NCI-H187 (cell line): ENCODE data around the gene MPPED2.

Experiments used
- DNase-seq, 2 experiments: peaks; one replicate each; lab custom pipeline; 2025; lab: John Stamatoyannopoulos, UW

The MPPED2 gene, protein sequence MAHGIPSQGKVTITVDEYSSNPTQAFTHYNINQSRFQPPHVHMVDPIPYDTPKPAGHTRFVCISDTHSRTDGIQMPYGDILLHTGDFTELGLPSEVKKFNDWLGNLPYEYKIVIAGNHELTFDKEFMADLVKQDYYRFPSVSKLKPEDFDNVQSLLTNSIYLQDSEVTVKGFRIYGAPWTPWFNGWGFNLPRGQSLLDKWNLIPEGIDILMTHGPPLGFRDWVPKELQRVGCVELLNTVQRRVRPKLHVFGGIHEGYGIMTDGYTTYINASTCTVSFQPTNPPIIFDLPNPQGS

DNA sequence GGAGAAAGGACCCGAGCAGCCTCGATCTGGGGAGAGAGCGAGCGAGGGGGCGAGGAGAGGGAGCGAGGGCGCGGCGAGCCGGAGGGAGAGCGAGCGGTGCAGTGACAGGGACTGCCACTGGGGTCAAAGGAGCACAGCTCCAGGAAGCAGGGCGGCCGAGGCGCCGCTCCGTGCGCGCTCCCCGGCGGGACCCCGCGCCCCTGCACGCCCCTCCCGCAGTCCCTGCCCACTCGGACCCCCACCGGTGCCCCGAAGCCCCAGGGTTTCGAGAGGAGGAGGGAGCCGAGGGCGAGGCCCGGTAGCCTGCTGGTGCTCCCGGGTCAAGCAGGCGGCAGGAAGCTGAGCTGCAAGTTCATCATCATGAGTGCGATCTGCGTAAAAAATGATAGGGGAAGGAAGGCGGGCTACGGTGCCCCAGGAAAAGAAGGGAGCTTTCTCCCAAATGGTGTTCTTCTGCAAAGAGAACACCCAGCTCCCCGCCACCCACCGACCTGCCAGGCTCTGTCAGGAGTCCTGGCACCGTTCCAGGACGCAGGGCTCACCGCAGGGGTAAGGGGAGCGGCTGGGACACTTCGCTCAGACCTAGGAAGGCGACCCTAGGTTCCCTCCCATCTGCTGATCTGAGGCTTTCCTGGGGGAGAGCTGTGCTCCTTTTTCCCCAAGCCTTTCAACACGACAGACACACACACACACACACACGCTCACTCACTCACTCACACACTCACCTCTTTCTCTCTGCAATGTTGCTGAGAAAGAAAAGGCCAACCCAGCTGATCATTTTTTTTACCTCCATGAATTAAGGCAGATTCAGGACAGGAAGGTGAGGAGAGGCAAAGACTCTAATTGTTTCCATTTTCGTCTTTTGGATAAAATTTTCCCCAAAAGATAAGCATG, at the start of gene MPPED2:
Gene MPPED2 (minus strand): TSS at position 103 of the 894 bp plus-strand sequence. CDS start 5,980 bp downstream, outside the sequence.
- peak; percentile 52 to 54 for DNase-seq

DNA sequence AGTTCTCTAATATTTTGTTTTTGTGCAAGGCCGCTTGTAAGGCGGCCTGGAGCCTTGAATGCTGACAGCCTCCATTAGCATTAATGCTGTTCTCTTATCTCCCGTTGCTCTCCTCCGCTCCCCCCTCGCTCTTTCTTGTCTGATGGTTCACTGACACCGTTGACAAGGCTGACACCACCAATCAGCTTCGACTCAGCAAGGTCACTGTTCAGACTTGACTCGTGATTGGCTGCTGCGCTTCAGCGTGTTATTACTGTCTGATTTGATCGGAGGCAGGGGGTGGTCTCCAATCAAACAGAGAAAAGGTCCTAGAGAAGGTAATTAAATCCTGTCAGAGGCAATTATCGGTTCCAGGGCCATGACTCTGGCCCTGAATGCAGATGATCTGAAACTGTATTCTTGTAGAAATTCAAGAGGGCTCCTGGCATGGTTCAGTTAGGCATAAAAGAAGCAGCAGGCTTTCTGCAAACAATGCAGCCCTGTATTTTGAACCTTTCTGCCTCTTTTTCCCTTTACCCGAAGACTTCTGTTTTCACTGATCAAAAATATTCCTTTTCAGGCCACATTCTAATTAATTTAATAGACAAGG, 49.3 kb upstream of the MPPED2 start:
- DNase-seq, result peak; percentile 47 to 72

DNA sequence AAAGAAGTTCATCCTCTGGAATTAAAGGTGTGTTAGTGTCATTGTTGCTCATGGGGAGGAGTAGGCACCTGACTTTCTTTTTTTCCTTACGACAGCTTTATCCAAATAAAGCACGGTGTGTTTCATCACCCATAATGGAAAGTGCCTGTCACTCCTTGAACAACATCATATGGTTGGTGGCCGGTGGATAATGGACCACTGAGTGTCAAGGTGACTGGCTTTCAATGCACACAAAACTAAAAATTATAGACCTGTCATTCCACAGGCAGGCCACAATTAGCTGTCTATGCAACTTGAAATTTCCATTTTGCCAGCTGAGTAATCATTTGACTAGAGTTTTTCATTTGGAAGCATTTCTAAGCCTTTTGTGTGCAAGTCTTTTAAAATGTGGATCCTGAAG, 45.0 kb upstream of the MPPED2 start:
- peak; percentile 63 to 76 for DNase-seq

DNA sequence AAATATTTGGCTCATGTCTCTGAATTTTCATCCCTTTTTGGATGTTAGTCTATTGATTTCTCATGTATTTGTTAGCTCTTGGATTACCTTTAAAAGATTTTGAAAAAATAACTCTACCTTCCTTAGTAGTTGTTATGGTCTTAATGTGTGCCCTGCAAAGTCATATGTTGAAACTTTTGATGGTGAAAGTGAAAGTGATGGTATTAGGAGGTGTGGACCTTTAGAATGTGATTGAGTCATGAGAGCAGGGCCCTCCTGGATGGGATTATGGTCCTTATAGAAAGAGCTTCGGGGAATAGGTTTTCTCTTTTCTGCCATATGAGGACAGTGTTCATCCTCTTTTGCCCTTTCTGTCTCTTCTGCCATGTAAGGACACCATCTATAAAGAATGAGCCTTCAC, 33.6 kb upstream of the MPPED2 start:
- no peak for DNase-seq

DNA sequence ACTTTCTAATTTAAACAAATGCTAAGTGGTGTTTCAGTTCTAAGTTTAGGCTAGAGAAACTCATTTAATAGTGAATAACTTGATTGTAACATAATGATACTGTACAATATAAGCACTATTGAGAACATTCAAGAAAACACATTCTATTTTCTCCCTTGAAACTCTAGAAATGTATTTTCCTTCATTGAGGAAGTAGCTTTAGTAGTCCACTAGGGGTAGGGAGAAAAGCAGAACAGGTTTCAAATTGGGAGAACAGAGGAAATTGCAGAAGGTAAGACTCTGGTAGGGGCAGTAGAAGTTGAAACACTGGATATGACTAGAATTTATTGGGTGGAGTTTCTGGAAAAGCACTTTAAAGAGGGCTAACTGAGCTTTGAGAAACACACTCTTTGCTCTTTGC, 31.6 kb upstream of the MPPED2 start:
- no peak for DNase-seq

DNA sequence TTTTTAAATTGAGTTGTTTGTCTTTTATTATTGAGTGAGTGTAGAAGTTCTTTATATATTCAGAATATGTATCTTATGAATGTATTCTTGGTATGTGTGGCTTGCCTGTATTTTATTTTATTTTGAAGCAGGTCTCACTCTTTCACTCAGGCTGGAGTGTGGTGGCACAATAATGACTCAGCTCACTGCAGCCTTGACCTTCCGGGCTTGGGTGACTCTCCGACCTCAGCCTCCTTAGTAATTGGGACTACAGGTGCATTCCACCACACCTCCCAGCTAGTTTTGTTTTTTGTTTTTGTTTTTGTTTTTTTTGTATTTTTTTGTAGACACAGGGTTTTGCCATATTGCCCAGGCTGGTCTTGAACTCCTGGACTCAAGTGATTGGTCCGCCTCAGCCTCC, 24.5 kb upstream of the MPPED2 start:
- no peak for DNase-seq

DNA sequence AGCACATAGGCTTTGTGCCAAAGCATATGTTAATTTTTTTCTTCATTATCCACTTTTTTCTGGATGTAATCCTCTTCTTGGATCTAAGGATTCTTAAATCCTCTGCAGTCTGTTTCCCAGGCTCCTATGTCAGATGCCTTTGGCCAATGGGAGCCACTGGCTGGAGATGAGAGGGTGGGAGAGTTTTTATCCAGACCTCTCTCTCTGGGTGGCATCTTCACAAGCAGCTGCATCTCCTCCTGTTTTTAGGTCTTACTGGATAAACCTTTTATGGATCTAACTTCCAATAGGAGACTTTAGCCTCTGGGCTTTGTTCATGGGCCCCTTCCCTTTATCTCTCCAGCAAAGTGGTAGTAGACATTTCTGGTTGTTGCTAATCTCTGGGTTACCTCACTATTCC, 22.4 kb upstream of the MPPED2 start:
- DNase-seq, result no peak

DNA sequence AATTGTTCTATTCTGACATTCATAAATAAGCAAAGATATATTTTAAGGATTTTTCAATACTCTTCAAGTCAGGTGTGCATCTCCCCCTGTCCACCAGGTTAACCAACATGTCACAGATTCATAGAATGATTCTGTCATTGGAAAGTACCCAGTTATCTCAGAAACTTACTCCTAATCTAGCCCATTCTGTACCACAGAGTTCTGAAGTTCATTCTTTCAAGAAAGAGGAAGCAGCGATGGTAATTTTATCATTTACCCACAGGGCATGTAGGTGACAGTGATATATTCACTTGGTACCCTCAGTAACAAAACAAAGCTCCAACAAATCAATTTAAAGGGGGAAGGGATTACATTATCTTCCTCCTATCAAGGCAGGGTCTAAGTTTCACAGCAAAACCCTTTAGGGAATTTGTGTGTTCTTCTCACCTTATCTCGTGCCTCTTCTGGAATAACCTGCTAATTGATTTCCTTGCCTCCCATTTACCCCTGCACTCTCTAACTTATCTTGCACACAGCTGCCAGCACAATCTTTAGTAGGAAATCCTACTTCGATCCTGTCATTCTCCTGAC, 19.0 kb upstream of the MPPED2 start:
- DNase-seq, result no peak

DNA sequence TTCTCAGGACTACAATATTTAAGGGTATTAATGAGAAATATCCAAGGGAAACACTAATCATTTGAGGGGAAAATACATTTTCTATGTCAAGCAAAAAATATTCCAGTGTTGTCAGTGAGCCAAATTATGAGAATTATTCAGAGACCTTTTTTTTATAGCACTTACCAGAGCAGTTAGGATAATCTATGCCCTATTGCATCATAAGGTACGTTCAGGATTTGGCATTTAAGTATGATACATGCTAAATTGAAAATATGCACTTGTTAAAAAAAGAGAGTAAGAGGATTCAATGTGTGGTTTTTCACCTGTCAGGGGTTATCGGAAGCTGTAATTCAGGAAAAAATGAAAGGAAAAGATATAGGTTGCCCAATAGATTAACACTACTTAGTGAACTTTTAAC, 17.2 kb upstream of the MPPED2 start:
- no peak for DNase-seq

DNA sequence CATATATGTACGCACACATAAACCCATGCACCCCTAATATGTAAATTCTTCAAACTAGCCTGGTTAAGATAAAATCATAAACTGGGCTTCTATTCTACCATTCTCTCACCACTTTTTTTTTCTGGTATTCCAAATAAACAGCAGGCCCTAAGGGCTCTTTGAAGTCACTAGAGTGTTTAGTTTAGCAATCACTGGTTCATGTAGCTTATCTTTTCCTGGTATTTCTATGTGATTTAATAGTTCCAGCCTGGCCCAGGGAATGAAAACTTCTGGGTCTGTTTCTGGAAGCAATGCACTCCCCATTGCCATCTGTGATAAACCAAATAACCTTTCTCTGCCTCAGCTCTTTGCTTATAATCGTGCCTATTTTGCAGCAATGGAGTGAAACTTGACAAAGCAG, 10.7 kb upstream of the MPPED2 start:
- DNase-seq, result no peak

DNA sequence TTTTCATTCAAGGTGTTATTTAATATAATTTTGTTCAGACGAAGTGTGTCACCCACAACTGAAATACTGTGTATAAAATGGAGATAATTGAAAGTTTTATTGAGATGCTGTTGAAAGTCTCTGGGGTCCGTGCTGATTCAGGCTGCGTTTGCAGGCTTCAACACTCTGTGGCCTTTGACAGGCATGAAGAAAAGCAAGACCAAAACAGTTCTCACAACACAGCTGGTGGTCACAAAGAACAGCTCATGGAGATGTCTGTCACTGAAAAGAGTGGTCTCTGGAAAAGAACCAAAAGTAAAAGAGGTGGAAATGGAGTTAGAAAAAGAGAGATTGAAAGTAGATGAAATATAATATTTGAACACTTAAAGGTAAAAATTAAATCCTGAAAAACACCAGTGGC, 9.8 kb upstream of the MPPED2 start:
- DNase-seq, result no peak

DNA sequence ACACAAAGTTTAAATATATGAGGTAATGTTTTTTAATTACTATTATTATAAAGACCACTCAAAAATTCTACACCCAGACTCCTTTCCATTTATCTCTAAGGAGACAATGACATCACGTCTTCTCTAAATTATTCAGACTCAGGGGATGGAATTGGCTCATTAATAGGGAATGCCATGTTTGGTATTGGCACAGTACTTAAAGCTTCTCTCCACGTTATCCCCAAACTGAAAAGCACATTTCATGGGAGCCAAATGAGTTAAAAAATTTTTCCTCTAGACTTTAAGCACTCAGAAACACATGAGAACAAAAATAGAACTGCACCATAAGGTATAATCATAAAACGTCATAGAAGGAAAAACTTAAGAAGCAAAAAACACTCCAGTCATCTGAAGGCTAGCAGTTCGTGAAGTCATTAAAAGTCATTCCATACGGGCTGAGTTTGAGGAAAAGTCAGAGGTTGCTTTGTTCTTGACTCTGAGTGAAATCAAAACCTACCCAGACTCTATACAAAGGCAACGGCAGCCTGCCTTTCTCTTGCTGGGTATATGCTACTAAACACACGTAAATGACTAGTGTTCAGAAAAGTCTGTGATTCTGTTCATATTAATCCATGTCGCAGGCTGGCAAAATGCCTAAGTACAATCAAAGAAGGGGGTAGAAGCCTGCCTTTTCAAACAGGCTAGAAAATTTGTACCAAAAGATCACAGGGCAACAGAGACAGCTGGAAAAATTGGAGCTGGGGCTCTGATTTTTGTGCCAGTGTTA, 8.7 kb upstream of the MPPED2 start:
- DNase-seq, result no peak

DNA sequence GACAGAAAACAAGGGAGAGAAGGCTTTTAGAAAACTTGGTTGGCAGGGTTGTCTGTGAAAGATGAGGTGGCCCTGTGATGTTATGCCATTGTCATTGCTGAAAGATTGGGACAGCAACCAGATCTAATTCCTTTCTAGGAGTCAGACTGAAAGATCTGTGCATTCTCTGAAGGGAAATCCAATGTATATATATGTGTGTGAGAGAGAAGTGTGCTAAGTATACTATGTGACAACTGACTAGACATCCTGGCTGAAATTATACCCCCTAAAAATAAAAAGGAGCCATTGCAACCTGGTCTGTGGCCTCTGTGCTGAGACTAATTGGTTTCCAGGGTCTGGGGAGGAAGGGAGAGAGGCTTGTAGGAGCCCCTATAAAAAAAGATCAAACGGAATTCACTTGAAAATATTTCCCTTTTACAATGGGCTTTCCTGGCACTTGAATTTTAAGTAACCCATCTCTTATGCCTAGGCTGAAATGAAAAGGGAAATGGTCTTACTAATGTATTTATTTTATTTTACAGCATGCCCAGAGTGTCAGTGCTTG, 1.2 kb upstream of the MPPED2 start:
- no peak for DNase-seq

DNA sequence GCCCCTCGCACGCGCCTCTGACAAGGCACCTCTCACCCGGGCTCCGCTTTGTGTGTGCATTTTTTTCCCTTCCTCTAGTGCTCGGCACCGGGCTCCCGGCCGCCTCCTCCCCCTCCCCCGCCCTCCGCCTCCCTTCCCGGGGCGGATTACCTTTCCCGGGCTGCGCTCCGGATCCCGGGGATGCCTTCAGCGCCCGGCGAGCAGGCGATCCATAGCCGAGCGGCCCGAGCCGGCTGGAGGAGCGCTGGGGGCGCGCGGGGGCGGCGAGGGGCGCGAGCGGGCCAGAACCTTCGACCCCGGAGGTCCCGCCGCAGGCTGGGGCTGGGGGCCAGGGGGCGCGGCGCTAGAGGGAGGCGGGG, 282 bp downstream of the MPPED2 start:
- DNase-seq, result peak; percentile 39 to 62

DNA sequence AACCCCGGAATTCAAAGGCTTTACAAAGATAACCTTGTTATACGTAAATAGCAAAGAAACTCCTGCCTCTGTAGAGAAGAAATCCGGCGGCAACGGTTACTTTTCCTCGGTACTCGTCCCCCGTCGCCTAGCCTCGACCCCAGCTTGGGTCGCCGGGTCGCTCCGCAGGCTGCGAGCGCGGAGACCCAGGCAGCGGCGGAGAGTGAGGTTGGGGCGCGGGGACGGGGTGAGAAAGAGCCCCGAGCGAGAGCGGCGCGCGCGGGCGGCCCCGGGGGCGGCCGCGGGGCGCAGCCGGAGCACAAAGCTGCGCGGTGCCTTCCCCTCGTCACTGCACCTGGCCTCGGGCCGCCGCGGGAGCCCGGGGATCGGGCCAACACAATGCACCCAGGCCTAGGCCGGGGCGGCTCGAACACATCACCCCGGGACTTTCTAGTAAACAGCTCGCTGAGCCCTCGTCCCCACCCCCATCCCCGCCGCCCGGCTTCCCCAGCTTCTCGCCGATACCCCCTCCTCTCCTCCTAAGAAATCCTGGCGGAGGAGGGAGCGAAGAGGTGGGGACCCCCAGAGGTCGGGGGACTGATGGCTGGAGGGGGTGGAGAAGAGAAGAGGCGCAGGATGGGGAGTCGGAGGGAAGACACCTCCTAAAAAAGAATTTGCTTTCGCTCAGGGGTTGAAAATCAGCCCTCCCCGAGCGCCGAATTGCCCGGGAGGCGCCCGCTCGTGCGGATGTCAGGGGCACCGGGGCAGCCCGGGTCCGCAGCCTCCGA, 845 bp downstream of the MPPED2 start:
- peak in 1 of 2 experiments; percentile 62 for DNase-seq

DNA sequence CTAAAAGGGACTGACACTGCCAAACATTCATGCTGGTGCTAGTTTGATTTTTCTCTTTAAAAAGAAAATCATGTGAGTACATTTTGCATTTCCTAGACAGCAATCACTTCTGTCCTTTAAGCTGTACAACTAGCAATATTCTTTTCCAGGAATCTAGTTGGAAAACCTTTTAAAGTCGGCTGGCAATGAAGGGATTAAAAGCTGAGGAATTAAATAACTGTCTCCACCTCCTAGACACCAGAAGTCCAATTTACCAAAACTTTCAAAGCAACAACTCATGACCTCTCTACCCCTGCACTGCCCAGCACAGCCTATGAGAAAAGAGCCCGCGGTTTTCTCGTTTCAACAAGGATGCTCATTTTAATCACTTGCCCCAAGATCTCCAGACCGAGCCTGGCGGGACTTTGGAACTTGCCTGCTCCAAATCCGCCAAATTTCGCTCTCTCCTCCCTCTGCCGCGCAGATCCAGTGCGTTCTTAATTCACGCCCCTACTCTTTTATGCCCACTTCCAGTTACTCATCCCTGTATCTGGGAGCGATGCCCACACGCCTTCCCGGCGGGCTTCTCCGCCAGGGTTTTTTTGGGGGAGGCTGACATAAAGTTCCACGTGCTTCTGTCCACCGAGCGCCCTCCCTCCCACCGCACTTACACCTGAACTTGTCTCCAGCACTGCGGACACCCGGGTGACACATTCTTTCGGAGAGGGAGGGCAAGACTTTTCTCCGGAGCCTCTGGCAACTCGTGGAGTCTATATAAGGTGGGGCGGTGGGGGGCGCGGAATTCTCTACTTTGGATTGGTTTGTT, 2.5 kb downstream of the MPPED2 start:
- DNase-seq, result no peak

DNA sequence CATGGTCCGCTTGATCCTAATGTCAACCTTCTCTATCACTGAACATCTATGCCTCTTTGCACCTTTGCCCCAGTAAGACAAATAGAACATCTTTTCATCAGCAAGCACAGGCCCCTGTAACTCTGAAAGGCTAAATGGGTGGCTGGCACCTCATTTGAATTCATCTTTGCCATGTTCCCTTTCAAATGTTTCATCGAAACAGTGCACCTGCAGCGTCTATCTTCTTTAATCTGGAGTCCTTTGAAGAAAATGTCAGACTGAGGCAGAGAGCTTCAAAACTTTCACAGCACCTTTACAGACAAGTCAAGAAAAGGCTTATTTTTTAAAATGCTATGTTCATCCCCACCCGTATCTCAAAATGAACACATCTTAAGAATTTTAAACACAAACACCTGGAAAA, 3.4 kb downstream of the MPPED2 start:
- no peak for DNase-seq

DNA sequence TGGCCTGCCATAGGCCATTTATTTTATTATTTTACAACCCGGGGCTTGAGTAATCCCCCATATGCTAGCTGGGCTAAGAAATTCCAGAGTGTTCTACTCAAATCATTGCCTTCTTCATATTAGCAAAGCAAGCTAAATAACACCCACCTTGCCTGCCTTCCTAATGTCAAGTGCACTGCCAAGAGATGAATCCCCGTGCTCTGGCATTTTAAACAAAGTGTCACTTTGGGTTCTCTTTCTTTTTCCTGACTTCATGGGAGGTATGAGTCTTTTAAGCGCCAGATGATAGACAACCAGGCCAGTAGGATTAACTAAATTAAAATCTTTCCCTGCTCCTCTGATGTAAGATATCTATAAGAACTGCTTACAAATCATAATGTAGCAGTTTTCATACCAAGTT, 4.5 kb downstream of the MPPED2 start:
- DNase-seq, result no peak

DNA sequence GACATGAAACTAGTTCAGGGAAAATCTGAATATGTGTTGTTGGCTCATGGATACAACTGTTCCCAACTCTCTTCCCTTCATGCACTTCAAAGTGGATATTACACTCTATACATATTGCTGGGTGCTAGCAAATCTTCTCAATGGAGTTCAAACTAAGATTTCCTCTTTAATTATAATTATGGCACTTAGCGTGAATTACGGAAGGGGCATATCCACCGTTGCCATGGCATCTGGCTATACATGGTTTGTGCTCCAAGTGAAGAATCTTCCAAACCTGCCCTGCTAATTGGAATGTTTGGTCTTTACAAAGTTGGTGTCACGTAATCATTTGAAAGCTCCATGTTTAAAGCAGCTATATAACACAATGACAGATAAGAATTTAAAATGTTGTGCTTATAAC, 5.6 kb downstream of the MPPED2 start:
- no peak for DNase-seq
